PC-3 (cell line): ENCODE data around the gene TALDO1. TPM values are rescaled to one million over a fixed set of nuclear protein-coding genes. Genes with fewer than 3 reads are reported as not detected.

ENCODE experiments used
- ATAC-seq: fragments of 200-7000 bp; cut with Tn5 transposase; 2 replicates; pipeline ENCODE4 v1.9.1; 2020; ENCODE audit warnings: mild to moderate bottlenecking, moderate library complexity
- BruUV-seq: library from RNA; stranded (reverse); fragments of 400-500 nt; replicated peaks from 2 replicates; lab custom pipeline; 2021; lab: Mats Ljungman, UMichigan
- CTCF ChIA-PET: fragments of 300-600 bp; sonication (Branson Sonifier 250); formaldehyde crosslinking; loops from one replicate; lab custom pipeline; 2022; ENCODE audit warnings: antibody characterized with exemption; lab: Charles Lee
- POLR2A ChIA-PET: fragments of 300-600 bp; sonication (Branson Sonifier 250); formaldehyde crosslinking; loops from one replicate; lab custom pipeline; 2022; ENCODE audit warnings: antibody characterized with exemption; ENCODE audit not compliant: unreplicated experiment; lab: Charles Lee
- DNase-seq: peaks from one replicate; pipeline ENCODE4 v3.0.0-alpha.2; 2015
- H2AFZ ChIP-seq: fragments of 300-600 bp; sonication (generic); 2 replicates; pipeline ENCODE4 v1.6.0; 2016; ENCODE audit warnings: antibody characterized with exemption, low read length
- H3F3A ChIP-seq: fragments of 300-600 bp; sonication (generic); one replicate; pipeline ENCODE4 v1.6.0; 2017; ENCODE audit warnings: antibody characterized with exemption, low read length, control low read depth, mild to moderate bottlenecking; ENCODE audit not compliant: unreplicated experiment
- H3K27ac ChIP-seq: fragments of 300-600 bp; sonication (generic); 2 replicates; pipeline ENCODE4 v1.5.1; 2016; ENCODE audit warnings: mild to moderate bottlenecking, low read length
- H3K27me3 ChIP-seq: fragments of 300-600 bp; sonication (generic); 2 replicates; pipeline ENCODE4 v1.6.1; 2016; ENCODE audit warnings: low read length, mixed read lengths
- H3K36me3 ChIP-seq: fragments of 300-600 bp; sonication (generic); 2 replicates; pipeline ENCODE4 v1.6.1; 2016; ENCODE audit warnings: low read depth, mixed run types, low read length, mixed read lengths
- H3K4me1 ChIP-seq: fragments of 300-600 bp; sonication (generic); 2 replicates; pipeline ENCODE4 v1.5.1; 2016; ENCODE audit warnings: low read length; ENCODE audit not compliant: insufficient read depth
- H3K4me2 ChIP-seq: fragments of 300-600 bp; sonication (generic); 2 replicates; pipeline ENCODE4 v1.6.0; 2016; ENCODE audit warnings: low read length
- H3K4me3 ChIP-seq: fragments of 300-600 bp; sonication (generic); 2 replicates; pipeline ENCODE4 v1.5.1; 2016; ENCODE audit warnings: mild to moderate bottlenecking, low read length, mixed read lengths
- H3K79me2 ChIP-seq: fragments of 300-600 bp; sonication (generic); 2 replicates; pipeline ENCODE4 v1.6.1; 2017; ENCODE audit warnings: low read length, mixed read lengths
- H3K9ac ChIP-seq: fragments of 300-600 bp; sonication (generic); 2 replicates; pipeline ENCODE4 v1.6.0; 2016; ENCODE audit warnings: mild to moderate bottlenecking, low read length
- H3K9me2 ChIP-seq: fragments of 300-600 bp; sonication (generic); replicated peaks from 2 replicates; pipeline ENCODE4 v1.6.1; 2016; ENCODE audit warnings: mixed run types, low read length, mixed read lengths
- H3K9me3 ChIP-seq: fragments of 300-600 bp; sonication (generic); 2 replicates; pipeline ENCODE4 v1.6.1; 2016; ENCODE audit warnings: low read length, mixed read lengths
- H4K20me1 ChIP-seq: fragments of 300-600 bp; sonication (generic); 2 replicates; pipeline ENCODE4 v1.6.1; 2016; ENCODE audit warnings: low read length, mixed read lengths
- CTCF ChIP-seq: fragments of 300-600 bp; sonication (generic); conservative IDR thresholded peaks from 2 replicates; pipeline ENCODE4 v1.5.1; 2017; ENCODE audit warnings: antibody characterized with exemption, low read depth, mild to moderate bottlenecking, low read length
- EZH2 ChIP-seq: fragments of 300-600 bp; sonication (generic); IDR thresholded peaks from one replicate; pipeline ENCODE4 v1.6.1; 2017; ENCODE audit warnings: antibody characterized with exemption, mild to moderate bottlenecking, low read length; ENCODE audit not compliant: unreplicated experiment
- EZH2phosphoT487 ChIP-seq: fragments of 300-600 bp; sonication (generic); IDR thresholded peaks from 2 replicates; pipeline ENCODE4 v1.6.1; 2018; ENCODE audit warnings: mild to moderate bottlenecking, antibody characterized with exemption, low read length, borderline replicate concordance
- intact Hi-C: fragments of 100-400 bp; cut with micrococcal nuclease; formaldehyde crosslinking; loops from 2 replicates; pipeline ENCODE4 v1.9.0; 2023
- total RNA-seq: library from RNA; depleted of rRNA; stranded (reverse); fragments of >200 nt; gene quantifications from 2 replicates; pipeline ENCODE4 v1.2.3, GENCODE V29; 2014

Gene TALDO1
- total RNA-seq, 1 experiment from 2014 or later, result 326 TPM

- Histone ChIP-seq H3K4me1 (peaks cover 37% of the 10 kb centered on the region), H2AFZ (no peak overlapping the region), H4K20me1 (no peaks in the 10 kb centered on the region), H3K27me3 (no peaks in the 10 kb centered on the region), H3K27ac (no peak overlapping the region), H3K9me2 (no peaks in the 10 kb centered on the region), H3K79me2 (peaks cover 43% of the 10 kb centered on the region), H3K9ac (no peak overlapping the region), H3F3A (no peaks in the 10 kb centered on the region), H3K4me2 (0 out of 2 replicates have a peak overlapping the region, but pooled peaks have one; percentile 83), H3K4me3 (no peak overlapping the region), H3K36me3 (no peaks in the 10 kb centered on the region; the same call in 1 of the 2 replicates), H3K9me3 (no peaks in the 10 kb centered on the region)
- DNase-seq (no peak), ATAC-seq (no peak)
- ChIA-PET CTCF (no interaction called here), POLR2A (no interaction called here)
- TF ChIP-seq EZH2, result no peak
- TF ChIP-seq EZH2phosphoT487, result no peak
- TF ChIP-seq CTCF, result no peak
- no TSS peak for BruUV-seq
- intact Hi-C loops, result no loop called here
These were observed 48.7 kb upstream of the TALDO1 start for GRCh38 chr11:698493-699115.

GRCh38 chr11:699116-699508 lies 48.2 kb upstream of the TALDO1 start:
- Histone ChIP-seq H4K20me1 (no peaks in the 10 kb centered on the region), H3K4me1 (peaks cover 32% of the 10 kb centered on the region), H3K79me2 (peaks cover 38% of the 10 kb centered on the region), H3K9me3 (no peaks in the 10 kb centered on the region), H3K9me2 (no peaks in the 10 kb centered on the region), H3K27ac (no peak overlapping the region), H3K4me2 (no peak overlapping the region), H3K4me3 (no peak overlapping the region), H3K27me3 (no peaks in the 10 kb centered on the region), H2AFZ (no peak overlapping the region), H3K36me3 (no peaks in the 10 kb centered on the region; the same call in 1 of the 2 replicates), H3F3A (no peaks in the 10 kb centered on the region), H3K9ac (no peak overlapping the region)
- intact Hi-C loops, result no loop called here
- no TSS peak for BruUV-seq
- DNase-seq (no peak), ATAC-seq (no peak)
- ChIA-PET POLR2A (no interaction called here), CTCF (no interaction called here)
- no peak for TF ChIP-seq EZH2phosphoT487
- TF ChIP-seq CTCF, result no peak
- no peak for TF ChIP-seq EZH2

GRCh38 chr11:699753-700152 lies 47.5 kb upstream of the TALDO1 start:
- Histone ChIP-seq H3K9me3 (no peaks in the 10 kb centered on the region), H4K20me1 (no peaks in the 10 kb centered on the region), H3F3A (no peaks in the 10 kb centered on the region), H3K9ac (no peak overlapping the region), H3K79me2 (peaks cover 36% of the 10 kb centered on the region), H3K4me3 (no peak overlapping the region), H2AFZ (no peak overlapping the region), H3K27me3 (no peaks in the 10 kb centered on the region), H3K4me1 (peaks cover 36% of the 10 kb centered on the region), H3K4me2 (no peak overlapping the region), H3K9me2 (no peaks in the 10 kb centered on the region), H3K27ac (no peak overlapping the region), H3K36me3 (no peaks in the 10 kb centered on the region; the same call in 1 of the 2 replicates)
- ChIA-PET CTCF (no interaction called here), POLR2A (no interaction called here)
- DNase-seq, result no peak
- no peak for ATAC-seq
- no TSS peak for BruUV-seq
- TF ChIP-seq CTCF, result no peak
- no peak for TF ChIP-seq EZH2
- no peak for TF ChIP-seq EZH2phosphoT487
- intact Hi-C loops, result no loop called here
